Astrocyte of the hippocampus (primary cell): Measurements from ENCODE around the gene HOXB7.

Experiments
- DNase-seq: peaks from one replicate; pipeline ENCODE4 v3.0.0; 2011; ENCODE audit warnings: low read depth, low spot score

The HOXB7 gene

DNA sequence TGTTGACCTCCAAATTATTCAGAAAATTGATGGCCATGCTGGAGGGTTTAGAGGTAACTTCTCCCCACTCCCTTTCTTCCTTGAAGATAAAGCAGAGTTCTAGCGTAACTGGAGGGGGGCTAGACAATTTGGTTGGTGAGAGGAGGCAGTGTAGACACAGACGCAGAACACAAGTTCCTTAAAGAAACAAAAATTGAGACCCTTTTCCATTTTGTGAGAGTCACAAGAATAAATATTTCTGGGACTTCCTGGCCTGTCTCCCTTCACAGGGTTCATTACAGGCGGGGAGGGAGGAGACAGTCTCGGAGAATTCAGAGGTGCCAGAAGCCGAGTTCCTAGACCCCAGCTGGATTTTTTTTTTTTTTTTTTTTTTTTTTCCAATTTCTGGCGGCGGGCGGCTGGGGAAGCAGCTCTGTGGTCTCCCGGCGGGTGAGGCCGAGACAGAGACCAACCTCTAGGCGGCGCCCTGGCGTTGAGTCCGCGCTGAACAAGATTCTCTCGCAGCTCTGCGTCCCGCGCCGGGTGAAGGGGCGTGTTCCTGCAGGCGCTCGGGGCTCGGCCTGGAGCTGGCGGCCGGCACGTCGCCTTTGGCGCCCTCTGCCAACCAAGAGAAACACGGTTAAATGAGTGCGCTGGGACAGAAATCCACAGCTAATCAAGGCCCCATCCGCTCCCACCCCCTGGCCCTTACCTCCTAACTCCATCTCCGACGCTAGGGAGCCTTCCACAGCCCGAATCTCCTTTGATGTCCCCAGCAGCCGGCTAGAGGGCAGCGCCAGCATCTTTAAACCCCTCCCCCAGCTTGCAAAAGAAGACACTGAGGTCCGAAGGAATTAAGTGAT, 25.6 kb upstream of the HOXB7 start:
- peak; percentile 78 for DNase-seq

DNA sequence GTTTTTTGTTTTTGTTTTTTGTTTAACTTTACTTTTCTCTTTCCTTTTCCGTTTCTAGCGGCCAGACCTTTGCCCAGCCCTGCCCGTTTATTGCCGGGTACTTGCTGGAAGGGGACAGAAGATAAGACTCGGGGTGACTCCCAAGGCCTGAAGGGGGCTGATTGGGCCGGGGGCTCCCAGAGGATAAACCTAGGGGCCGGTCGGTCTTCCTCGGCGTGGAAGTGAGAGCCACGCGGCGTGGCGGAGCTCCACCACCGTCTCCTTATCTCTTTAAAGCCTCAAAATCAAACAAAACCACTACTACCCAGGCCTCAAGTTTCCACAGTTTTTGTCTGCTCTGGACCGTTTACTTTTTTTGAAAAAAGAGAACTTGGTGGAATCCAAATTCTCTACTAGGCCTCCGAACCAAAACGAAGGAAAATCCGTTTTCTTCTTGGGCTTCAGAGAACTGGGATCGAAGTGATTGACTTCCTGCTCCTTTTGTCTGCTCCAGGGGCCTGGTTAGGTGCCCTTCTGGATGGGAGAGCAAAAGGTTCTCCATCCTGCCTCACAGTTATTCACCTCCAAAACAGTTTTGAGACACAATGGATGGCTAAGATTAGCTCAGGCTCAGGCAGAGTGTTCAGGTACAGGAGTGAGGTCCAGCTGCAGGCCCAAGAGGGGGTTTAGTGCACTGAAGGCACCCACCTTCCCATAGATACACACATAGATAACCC, 23.8 kb upstream of the HOXB7 start:
- no peak for DNase-seq

DNA sequence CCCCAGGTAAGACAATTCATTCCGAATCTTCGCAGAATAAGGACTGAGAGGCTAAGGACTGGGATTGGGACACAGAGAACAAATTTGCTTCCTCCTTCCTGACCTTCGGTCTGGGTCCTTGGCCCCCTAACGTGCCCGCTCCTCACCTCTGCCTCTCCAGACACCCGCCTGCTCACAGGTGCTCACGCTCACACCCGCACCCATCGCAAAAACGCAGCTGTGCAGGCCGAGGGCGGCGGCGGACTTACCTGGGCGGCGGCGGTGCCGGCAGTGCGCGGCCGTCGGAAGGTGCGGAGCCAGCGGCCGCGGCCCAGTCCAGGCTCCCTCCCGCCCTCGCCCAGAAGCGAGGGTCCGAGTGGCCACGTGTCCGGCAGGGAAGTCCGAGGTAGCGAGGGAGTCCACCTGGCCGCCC, 22.5 kb upstream of the HOXB7 start:
- no peak for DNase-seq

- DNase-seq = no peak
Observed at GRCh38 chr17:48632579-48633265, 21.9 kb upstream of the HOXB7 start.

- DNase-seq = no peak
Observed at GRCh38 chr17:48631693-48632578, 21.1 kb upstream of the HOXB7 start.

GRCh38 chr17:48630925-48631692, 20.3 kb upstream of the HOXB7 start:
- DNase-seq = no peak

DNA sequence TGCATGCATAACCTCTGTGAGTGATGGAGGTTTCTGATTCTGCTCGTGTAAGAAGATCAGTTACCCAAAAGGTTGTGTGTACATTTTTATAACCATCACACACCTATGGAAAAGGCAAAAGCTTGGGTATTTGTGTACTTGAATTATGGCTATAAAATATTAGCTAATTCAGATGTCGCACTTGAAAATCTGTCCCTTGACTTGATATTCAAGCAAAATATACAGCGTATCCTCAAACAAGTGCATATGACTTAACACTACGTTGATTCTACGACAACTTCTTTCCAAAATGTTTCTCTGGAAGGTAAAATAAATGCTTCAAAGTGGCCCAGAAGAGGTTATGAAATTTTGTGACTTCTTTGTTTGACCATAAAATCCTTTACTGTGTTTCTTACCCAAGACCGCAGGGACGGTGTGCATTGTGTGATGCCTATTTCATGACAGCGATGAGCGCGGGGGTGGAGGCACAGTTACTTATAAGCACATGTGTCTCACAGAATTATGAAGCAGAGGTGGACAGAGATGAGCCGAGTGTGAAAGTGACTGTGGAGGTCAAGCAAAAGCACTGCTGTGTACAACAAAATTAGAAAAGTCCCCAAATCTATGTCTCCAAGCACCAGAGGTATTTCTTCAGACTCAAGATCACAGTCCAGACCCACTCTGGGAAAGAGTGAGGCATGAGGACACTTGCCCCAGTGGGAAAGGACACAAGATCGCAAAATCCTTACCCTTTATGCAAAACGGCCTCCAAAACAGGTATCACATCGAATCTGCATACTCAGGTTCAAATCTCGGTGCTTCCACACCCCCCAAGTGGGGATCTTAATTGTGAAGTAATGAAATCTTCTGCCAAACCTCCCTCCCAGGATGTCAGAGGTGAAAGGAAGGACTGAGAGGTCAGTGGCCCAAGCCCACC, 19.4 kb upstream of the HOXB7 start:
- DNase-seq = no peak

DNA sequence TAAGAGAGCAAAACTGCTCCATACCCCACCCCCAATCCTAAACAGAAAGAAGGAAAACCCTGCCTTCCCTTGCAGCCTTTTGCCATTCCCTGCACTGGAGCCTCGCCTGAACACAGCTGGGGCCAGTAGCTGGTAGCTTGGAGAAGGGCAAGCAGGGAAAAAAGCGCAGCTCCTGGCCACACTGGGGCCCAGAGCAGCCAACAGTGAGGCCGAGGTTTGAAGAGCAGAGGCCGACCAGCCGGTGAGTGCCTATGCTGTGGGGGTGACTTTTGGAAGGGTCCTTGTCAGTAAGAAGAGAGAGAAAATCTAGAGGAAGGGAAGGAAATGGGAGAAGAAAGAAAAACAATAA, 18.6 kb upstream of the HOXB7 start:
- DNase-seq = no peak

- DNase-seq = no peak
Observed at GRCh38 chr17:48628649-48629410, 18.0 kb upstream of the HOXB7 start.

DNA sequence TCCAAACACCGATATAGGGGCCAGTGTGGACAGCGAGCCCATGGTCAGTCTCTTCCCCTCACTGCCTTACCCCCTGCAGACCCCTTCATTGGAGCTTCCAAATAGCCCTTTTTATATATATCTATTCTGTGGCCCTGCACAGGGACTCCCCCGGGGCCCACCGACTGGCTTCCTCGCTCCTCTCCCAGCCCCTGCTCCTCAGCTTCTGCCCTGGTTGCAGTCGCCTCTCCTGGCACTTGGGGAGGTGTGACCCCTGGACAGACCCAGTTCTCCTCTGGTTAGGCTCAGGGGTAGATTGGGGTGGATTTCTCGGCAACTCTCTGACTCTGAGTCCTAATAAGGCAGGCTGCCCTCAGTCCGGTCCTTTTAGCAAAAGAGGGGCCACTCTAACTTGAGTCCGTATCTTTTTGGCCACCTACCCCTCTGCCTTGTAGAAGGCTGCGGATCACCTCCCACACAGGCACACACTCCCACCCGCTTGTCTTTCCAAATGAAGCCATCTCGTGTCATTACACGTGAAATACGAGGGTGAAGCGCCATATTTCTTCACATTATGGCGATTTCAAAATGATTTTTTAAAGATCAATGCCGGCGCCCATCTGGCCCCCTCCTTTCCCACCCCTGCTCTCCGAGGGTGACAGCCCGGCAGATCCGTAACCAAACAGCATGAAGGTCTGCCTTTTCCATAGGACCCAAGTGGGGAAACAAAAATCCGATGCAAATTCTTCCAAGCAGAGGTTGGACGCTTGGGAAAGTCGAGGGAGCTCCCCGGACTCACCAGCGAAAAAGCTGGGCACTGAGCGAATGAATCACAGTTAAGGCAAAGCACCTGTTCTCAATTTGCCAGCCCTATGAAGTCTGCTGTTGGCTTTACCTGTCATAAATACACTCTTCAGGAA, 17.1 kb upstream of the HOXB7 start:
- no peak for DNase-seq

DNA sequence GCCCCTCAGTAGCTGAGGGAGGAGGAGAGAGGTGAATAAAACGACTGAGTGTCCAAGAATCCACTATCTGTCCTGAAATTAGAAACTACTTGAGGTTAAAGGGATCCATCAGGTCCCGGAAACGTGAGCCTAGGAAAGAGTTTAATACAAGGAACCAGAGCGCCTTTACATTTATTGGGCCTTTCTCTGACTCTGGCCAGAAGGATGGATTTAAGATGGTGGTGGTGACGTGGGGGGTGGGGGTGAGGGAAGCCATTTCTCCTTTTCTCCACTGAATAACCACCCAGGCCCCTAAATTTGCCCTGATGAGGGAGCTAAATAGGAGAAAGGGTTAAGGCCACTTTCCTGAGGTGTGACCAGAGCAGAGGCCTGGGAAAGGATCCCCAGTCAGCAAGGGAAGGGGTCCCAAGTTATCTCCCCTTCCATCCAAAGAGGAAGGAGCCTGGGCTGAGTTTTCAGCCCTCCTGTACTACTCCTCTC, 16.3 kb upstream of the HOXB7 start:
- DNase-seq = no peak

DNA sequence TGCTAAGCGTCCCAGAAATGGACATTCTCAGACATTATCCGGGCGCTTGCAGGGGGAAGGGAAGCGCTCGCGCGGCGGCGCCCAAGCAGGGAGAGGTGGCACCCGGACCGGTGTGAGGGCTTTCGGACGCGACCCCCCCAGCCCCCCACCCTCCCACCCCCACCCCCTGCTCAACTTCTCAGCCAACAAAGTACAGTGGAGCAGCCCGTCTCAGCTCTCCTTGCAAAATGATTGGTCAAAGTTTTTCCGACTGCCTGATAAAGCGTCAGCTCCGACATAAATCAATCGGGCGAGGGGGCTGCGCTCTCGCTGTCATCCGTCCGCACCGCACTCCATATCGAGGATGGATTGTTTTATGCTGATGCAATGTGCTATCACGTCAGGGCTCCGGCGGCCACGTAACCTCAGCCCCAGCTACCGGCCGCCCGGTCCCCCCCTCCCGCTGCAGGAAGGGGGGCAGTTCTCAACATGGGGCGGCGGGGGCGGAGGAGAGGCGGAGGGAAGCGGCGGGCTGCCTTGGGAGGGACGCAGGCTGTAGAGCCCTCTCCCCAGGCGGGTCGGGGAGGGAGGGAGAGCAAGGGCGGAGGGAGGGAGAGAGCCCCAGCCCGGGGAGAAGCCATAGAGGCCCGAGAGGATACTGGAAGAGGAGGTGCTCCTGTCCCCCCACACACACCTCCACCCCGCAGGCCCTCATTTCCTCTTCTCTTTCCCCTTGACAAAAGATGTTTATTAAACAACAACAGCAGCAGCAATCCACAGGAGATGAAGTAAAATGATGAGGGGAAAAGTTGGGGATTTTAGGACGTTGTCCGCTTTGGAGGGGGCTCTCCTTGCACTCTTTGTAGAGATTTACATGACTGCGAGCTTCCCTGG, 15.7 kb upstream of the HOXB7 start, which contains the start of gene HOXB9:
Gene HOXB9, minus strand, starts transcription at position 114 of the 873 bp plus-strand sequence. Its CDS starts 89 bp downstream, at position 25.
- no peak for DNase-seq

DNA sequence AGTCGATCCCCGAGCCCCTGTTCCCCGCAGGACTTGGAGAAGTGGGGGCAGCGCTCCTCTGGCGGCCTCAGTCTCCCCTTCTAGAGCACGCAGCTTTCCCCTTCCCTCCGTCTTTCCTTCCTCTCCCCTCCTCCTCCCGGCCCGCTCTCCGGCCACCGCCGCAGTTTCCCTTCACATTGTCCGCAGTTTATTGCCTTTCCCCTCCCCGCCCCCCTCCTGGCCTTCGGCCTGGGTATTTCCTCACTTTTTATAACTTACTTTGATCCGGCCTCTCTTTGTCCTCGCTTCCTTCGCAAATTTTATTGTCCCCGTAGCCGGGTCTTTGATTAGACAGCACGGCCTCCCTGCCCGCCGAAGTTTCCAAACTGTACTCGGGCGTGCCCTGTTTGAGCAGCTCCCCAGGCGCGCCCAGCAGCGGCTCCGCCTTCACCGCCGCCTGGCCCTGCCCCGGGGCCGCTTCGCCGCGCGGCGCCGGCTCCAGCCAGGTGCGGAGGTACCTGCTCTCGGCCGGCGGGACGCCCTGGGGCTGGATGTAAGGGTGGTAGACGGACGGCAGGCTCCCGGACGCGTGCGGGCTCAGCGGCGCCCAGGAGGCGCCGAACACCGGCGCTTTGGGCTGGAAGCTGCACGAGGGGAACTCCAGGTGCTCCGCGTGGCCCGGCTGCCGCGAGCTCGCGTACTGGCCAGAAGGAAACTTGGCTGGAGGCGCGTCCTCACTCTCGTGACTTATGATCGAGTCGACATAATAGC, 14.9 kb upstream of the HOXB7 start:
- DNase-seq = peak; percentile 29

GRCh38 chr17:48624544-48625494, 14.0 kb upstream of the HOXB7 start:
- DNase-seq = peak; percentile 36

- DNase-seq = no peak
Observed at GRCh38 chr17:48624118-48624517, 13.3 kb upstream of the HOXB7 start.
